Right lobe of liver (tissue), 4 donors: ENCODE measurements around the gene RARB.

Source experiments
- POLR2A ChIP-seq: fragments of 450-650 bp; IDR thresholded peaks from one replicate; pipeline ENCODE4 v1.6.1; 2017; ENCODE audit warnings: antibody characterized with exemption, mild to moderate bottlenecking
- TF ChIP-seq, protein P1 (sequence below), 4 donors: fragments of 200-600 bp in 3 of 4; fragments of 450-650 bp in 1 of 4; IDR thresholded peaks; one replicate each; pipeline versions ENCODE4 v1.5.1 to v1.8.0; 2016 to 2022; ENCODE audit warnings: antibody characterized with exemption in 4 of 4, mild to moderate bottlenecking in 2 of 4
- donor health status: DM: no; HTN: no; CAD: no.
- donor health status: DM: no; HTN: no; CAD: no.
- donor health status: DM: no; HTN: yes; CAD: no.

DNA sequence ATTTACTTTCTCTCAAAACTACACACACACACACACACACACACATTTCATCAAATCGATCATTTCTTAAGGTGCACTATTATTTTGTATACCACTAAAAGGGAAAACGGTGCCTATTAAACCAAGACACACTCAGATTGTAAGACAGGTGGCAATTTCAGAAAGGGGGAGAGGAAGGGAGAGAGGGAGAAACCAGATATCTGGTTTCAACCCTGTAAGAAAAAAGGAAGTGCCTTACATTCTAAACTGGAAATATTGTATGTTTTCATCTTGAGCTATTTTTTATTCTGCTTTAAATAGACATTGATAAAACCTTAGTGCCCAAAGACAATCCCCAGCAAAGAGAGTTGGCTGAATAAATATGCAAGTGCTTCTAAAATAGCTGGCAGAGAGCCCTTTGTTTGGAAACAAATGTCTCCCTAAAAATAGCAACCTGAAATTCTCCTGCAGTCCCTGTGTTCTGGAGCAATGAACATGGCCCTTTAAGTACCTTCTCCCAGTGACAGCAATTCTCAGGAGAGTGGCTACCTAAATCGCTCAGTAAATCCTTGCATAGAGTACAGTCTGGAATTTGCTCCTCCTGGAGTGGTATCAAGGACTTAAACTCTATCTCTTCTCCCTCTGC is 85.7 kb downstream of the RARB start:
- TF ChIP-seq, protein P1, sequence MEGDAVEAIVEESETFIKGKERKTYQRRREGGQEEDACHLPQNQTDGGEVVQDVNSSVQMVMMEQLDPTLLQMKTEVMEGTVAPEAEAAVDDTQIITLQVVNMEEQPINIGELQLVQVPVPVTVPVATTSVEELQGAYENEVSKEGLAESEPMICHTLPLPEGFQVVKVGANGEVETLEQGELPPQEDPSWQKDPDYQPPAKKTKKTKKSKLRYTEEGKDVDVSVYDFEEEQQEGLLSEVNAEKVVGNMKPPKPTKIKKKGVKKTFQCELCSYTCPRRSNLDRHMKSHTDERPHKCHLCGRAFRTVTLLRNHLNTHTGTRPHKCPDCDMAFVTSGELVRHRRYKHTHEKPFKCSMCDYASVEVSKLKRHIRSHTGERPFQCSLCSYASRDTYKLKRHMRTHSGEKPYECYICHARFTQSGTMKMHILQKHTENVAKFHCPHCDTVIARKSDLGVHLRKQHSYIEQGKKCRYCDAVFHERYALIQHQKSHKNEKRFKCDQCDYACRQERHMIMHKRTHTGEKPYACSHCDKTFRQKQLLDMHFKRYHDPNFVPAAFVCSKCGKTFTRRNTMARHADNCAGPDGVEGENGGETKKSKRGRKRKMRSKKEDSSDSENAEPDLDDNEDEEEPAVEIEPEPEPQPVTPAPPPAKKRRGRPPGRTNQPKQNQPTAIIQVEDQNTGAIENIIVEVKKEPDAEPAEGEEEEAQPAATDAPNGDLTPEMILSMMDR (IDR thresholded peaks at IDR 0.05) = no peak
- TF ChIP-seq POLR2A = no peak
